HCT116 (cell line): ENCODE data around the gene SLC35B2. TPM values are rescaled to one million over a fixed set of nuclear protein-coding genes. Genes with fewer than 3 reads are reported as not detected.

Experiments used
- ATAC-seq: fragments of 200-7000 bp; cut with Tn5 transposase; 2 replicates; pipeline ENCODE4 v1.9.1; 2020; ENCODE audit warnings: mild to moderate bottlenecking, moderate library complexity
- BruUV-seq: library from RNA; stranded (reverse); fragments of 400-500 nt; replicated peaks from 2 replicates; lab custom pipeline; 2021; lab: Mats Ljungman, UMichigan
- CTCF ChIA-PET: fragments of 300-600 bp; sonication (Branson Sonifier 250); formaldehyde crosslinking; loops from one replicate; lab custom pipeline; 2021; ENCODE audit warnings: antibody characterized with exemption; lab: Charles Lee
- POLR2A ChIA-PET: fragments of 300-600, 350-600 bp; sonication (Branson Sonifier 250); formaldehyde crosslinking; loops from one replicate; lab custom pipeline; 2021; ENCODE audit warnings: antibody characterized with exemption; lab: Charles Lee
- RAD21 ChIA-PET, 2 experiments: fragments of 300-600 bp; sonication (Branson Sonifier 250); formaldehyde crosslinking; loops; one replicate each; lab custom pipeline; 2023; ENCODE audit warnings: low total read pairs in 2 of 2; ENCODE audit not compliant: uncharacterized antibody in 2 of 2, unreplicated experiment in 2 of 2, low non-redundant PET in 1 of 2; lab: Charles Lee
- DNase-seq: peaks from one replicate; pipeline ENCODE4 v3.0.0-alpha.2; 2010; ENCODE audit warnings: low read depth, low spot score
- H2AFZ ChIP-seq: fragments of 200-600 bp; shearing (Covaris generic), sonication (generic); 2 replicates; pipeline ENCODE4 v1.6.1; 2017; ENCODE audit warnings: low read depth, mixed run types, mixed read lengths, antibody characterized with exemption, low read length; ENCODE audit not compliant: poor library complexity, severe bottlenecking
- H3K27ac ChIP-seq: 2 replicates; pipeline ENCODE4 v1.5.1; 2012; ENCODE audit warnings: low read depth, low read length
- H3K27me3 ChIP-seq: fragments of 200-600 bp; sonication (generic); 2 replicates; pipeline ENCODE4 v1.6.1; 2016; ENCODE audit warnings: mixed run types, low read length, mixed read lengths; ENCODE audit not compliant: insufficient read depth
- H3K36me3 ChIP-seq, 2 experiments: fragments of 200-500 bp in 1 of 2; fragments of 200-600 bp in 1 of 2; sonication (Bioruptor generic) in 1 of 2; sonication (generic) in 1 of 2; 2 replicates each; pipeline versions ENCODE4 v1.5.1 to v1.6.1; 2014 to 2016; ENCODE audit warnings: low read length in 2 of 2, inconsistent platforms in 1 of 2, mixed read lengths in 1 of 2, mixed run types in 1 of 2; ENCODE audit not compliant: insufficient read depth in 2 of 2, control insufficient read depth in 1 of 2
- H3K4me1 ChIP-seq, 2 experiments: fragments of 200-600 bp in 1 of 2; sonication (generic) in 1 of 2; 2 replicates each; pipeline versions ENCODE4 v1.5.1 to v1.6.1; 2012 to 2017; ENCODE audit warnings: low read length in 2 of 2, inconsistent platforms in 1 of 2, mild to moderate bottlenecking in 1 of 2, mixed read lengths in 1 of 2, mixed run types in 1 of 2, moderate library complexity in 1 of 2; ENCODE audit not compliant: insufficient read depth in 2 of 2, control insufficient read depth in 1 of 2
- H3K4me2 ChIP-seq: fragments of 200-600 bp; sonication (generic); 2 replicates; pipeline ENCODE4 v1.6.1; 2017; ENCODE audit warnings: mixed run types, low read length, mixed read lengths
- H3K4me3 ChIP-seq, 2 experiments: fragments of 200-600 bp in 1 of 2; sonication (generic) in 1 of 2; replicated peaks in 1 of 2; 2 replicates each; pipeline ENCODE4 v1.5.1; 2011 to 2016; ENCODE audit warnings: low read length in 2 of 2, control low read depth in 1 of 2, low read depth in 1 of 2, mild to moderate bottlenecking in 1 of 2, mixed read lengths in 1 of 2, mixed run types in 1 of 2
- H3K79me2 ChIP-seq: fragments of 200-600 bp; sonication (generic); 2 replicates; pipeline ENCODE4 v1.6.1; 2017; ENCODE audit warnings: mild to moderate bottlenecking, mixed run types, low read length, moderate library complexity, mixed read lengths; ENCODE audit not compliant: insufficient read depth
- H3K9ac ChIP-seq: fragments of 200-600 bp; sonication (generic); 2 replicates; pipeline ENCODE4 v1.6.1; 2016; ENCODE audit warnings: low read length, mixed read lengths
- H3K9me2 ChIP-seq: fragments of 200-600 bp; sonication (generic), shearing (Covaris generic); 2 replicates; pipeline ENCODE4 v1.6.1; 2017; ENCODE audit warnings: mixed run types, mild to moderate bottlenecking, moderate library complexity; ENCODE audit not compliant: insufficient read depth
- H3K9me3 ChIP-seq, 2 experiments: fragments of 200-500 bp in 1 of 2; fragments of 200-600 bp in 1 of 2; sonication (Bioruptor generic) in 1 of 2; sonication (generic) in 1 of 2; 2 replicates each; pipeline ENCODE4 v1.6.1; 2014 to 2017; ENCODE audit warnings: low read length in 2 of 2, mixed read lengths in 2 of 2, inconsistent platforms in 1 of 2, low read depth in 1 of 2, mild to moderate bottlenecking in 1 of 2, mixed run types in 1 of 2, moderate library complexity in 1 of 2; ENCODE audit not compliant: control insufficient read depth in 1 of 2, insufficient read depth in 1 of 2
- H4K20me1 ChIP-seq: fragments of 200-600 bp; sonication (generic), shearing (Covaris generic); 2 replicates; pipeline ENCODE4 v1.6.1; 2017; ENCODE audit warnings: mixed run types, mild to moderate bottlenecking, moderate library complexity; ENCODE audit not compliant: insufficient read depth
- CBX3 ChIP-seq: IDR thresholded peaks from 2 replicates; pipeline ENCODE4 v1.6.1; 2012; ENCODE audit warnings: low read depth
- CEBPB ChIP-seq: IDR thresholded peaks from 2 replicates; pipeline ENCODE4 v1.6.1; 2012; ENCODE audit warnings: low read depth
- EZH2 ChIP-seq: fragments of 200-600 bp; sonication (generic); IDR thresholded peaks from 2 replicates; pipeline ENCODE4 v1.6.1; 2017; ENCODE audit warnings: antibody characterized with exemption, mixed run types
- FOSL1 ChIP-seq: IDR thresholded peaks from 2 replicates; pipeline ENCODE4 v1.6.1; 2012; ENCODE audit warnings: low read depth
- JUND ChIP-seq: IDR thresholded peaks from 2 replicates; pipeline ENCODE4 v1.6.1; 2012
- POLR2A ChIP-seq: IDR thresholded peaks from 2 replicates; pipeline ENCODE4 v1.7.0; 2011; ENCODE audit warnings: borderline replicate concordance; ENCODE audit not compliant: insufficient read depth, insufficient read length; ENCODE audit errors: extremely low read depth
- POLR2AphosphoS5 ChIP-seq: IDR thresholded peaks from 2 replicates; pipeline ENCODE4 v1.6.1; 2011; ENCODE audit warnings: mild to moderate bottlenecking, low read depth, low read length, moderate library complexity
- RAD21 ChIP-seq: IDR thresholded peaks from 2 replicates; pipeline ENCODE4 v1.6.1; 2012; ENCODE audit warnings: low read depth, mild to moderate bottlenecking
- SIN3A ChIP-seq: IDR thresholded peaks from 2 replicates; pipeline ENCODE4 v1.6.1; 2012; ENCODE audit warnings: low read depth
- SP1 ChIP-seq: IDR thresholded peaks from 2 replicates; pipeline ENCODE4 v1.6.1; 2012; ENCODE audit warnings: low read depth
- TCF7L2 ChIP-seq: IDR thresholded peaks from 2 replicates; pipeline ENCODE4 v1.7.0; 2011; ENCODE audit warnings: borderline replicate concordance, inconsistent platforms; ENCODE audit not compliant: insufficient read depth, insufficient read length; ENCODE audit errors: extremely low read depth
- YY1 ChIP-seq: IDR thresholded peaks from 2 replicates; pipeline ENCODE4 v1.6.1; 2011; ENCODE audit warnings: low read length, low read depth, moderate library complexity, mild to moderate bottlenecking; ENCODE audit not compliant: insufficient replicate concordance; ENCODE audit errors: extremely low read depth
- ZFX ChIP-seq: fragments of 450-650 bp; IDR thresholded peaks from 2 replicates; pipeline ENCODE4 v1.6.1; 2017
- ZNF274 ChIP-seq: fragments of 200-500 bp; sonication (Bioruptor generic); IDR thresholded peaks from 2 replicates; pipeline ENCODE4 v1.6.1; 2014; ENCODE audit warnings: mild to moderate bottlenecking, low read depth, low read length, inconsistent platforms
- intact Hi-C: fragments of 100-400 bp; cut with micrococcal nuclease; formaldehyde crosslinking; loops from 2 replicates; pipeline ENCODE4 v1.10.0; 2022
- total RNA-seq: library from RNA; stranded (reverse); gene quantifications from one replicate; pipeline ENCODE4 v1.2.1, GENCODE V29; 2021; ENCODE audit not compliant: unreplicated experiment
- TF ChIP-seq, protein P1 (sequence below): IDR thresholded peaks from 2 replicates; pipeline ENCODE4 v1.6.1; 2012
- TF ChIP-seq, protein P2 (sequence below): IDR thresholded peaks from 2 replicates; pipeline ENCODE4 v1.6.1; 2012
- TF ChIP-seq, protein P3 (sequence below), 3 experiments: fragments of 200-600 bp in 1 of 3; sonication (generic) in 1 of 3; IDR thresholded peaks in 2 of 3; conservative IDR thresholded peaks in 1 of 3; 2 replicates each; pipeline ENCODE4 v1.5.1; 2012 to 2017; ENCODE audit warnings: low read depth in 2 of 3, low read length in 2 of 3, antibody characterized with exemption in 1 of 3, borderline replicate concordance in 1 of 3, control low read depth in 1 of 3, mild to moderate bottlenecking in 1 of 3, mixed read lengths in 1 of 3, mixed run types in 1 of 3, moderate library complexity in 1 of 3; ENCODE audit not compliant: insufficient read depth in 1 of 3
- TF ChIP-seq, protein P4 (sequence below): IDR thresholded peaks from 2 replicates; pipeline ENCODE4 v1.6.1; 2011; ENCODE audit warnings: mild to moderate bottlenecking, low read length, moderate library complexity; ENCODE audit not compliant: insufficient replicate concordance; ENCODE audit errors: extremely low read depth

SLC35B2 gene
- total RNA-seq, 1 experiment from 2014 or later = 50.5 TPM

DNA sequence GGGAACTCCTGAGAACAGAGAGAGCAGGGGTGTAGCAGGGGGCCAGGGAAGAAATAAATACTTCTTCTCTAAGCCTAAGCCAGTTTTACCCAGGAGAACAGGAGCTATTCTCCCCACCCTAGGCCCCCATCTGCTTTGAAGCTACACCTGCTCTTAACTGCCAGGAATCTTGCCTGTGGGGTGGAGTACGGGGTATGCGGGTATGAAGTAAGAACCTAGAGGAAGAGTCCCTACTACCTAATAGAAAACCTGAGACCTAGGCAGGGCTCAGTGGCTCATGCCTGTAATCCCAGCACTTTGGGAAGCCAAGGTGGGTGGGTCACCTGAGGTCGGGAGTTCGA, 32.4 kb downstream of the SLC35B2 start (continued):
- TF ChIP-seq, protein P1, sequence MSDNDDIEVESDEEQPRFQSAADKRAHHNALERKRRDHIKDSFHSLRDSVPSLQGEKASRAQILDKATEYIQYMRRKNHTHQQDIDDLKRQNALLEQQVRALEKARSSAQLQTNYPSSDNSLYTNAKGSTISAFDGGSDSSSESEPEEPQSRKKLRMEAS = no peak
- TF ChIP-seq SIN3A (no peak), ZNF274 (no peak), SP1 (no peak), JUND (no peak), CBX3 (no peak)

DNA sequence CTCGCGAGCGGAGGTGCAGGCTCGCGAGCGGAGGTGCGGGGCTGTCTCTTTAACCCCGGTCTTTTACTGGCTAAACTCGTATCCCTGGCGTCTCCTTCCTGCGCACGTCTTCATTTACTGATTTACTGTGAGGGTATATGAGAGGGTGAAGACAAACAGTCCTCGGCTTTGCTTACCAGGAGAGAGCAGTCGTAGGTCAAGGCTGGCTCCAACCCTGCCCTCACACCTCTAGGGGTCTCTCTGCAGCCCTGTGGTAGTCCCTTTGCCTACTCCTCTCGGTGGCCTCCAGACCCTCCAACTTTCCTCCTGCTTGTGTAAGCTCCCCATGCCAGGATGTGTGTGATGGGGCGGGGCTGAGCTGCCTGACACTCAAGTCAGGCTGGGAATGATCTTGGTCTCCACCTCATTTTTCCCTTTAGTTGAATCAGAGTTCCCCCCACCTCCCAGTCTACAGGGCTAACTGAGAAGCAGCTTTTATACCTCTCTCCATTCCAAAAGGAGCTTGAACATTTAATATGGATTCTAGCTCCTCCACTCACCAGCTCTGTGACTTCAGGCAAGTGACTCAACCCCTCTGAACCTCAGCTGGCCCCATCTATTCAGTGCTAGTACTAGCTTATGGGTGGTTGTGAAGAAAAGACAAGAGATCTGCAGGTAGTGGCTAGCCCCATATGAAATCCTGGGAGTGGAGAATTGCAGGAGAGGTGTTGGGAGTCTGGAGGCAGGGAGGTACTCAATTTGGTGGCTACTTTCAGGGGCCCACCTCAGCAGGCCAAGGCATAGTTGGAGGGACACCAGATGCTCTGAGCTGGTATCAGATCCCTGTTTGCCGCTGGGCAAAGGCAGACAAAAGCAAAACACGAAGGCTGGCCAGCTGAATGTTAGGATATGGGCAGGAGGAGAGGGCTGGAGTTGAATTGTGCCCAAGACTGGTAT, 33.0 kb downstream of the SLC35B2 start:
- peaks cover 33 to 59% of the 10 kb centered on the region in 2 experiments for H3K4me1 ChIP-seq
- ATAC-seq (peak; percentile 16), DNase-seq (no peak)

More for the DNA sequence above, 33.0 kb downstream of the SLC35B2 start:
- H3K36me3 ChIP-seq = peaks cover 1 to 15% of the 10 kb centered on the region in 2 experiments; a peak in 2 of 4 replicates
- H3K4me2 ChIP-seq = peak overlapping the region; percentile 93
- no peaks in the 10 kb centered on the region for H3K27me3 ChIP-seq
- intact Hi-C loops = no loop called here
- peaks cover 4% of the 10 kb centered on the region; the same call in 1 of the 2 replicates for H4K20me1 ChIP-seq
- H3K9ac ChIP-seq = peak overlapping the region; percentile 81
- TSS peak; percentile 52 for BruUV-seq
- CTCF ChIA-PET = interaction anchor here (0.7 to 3.7 kb wide), 8 partner anchors 10 to 79 kb away, joined by 3 to 22 read pairs (median 4); no protein-coding TSS in a partner anchor
- no peaks in the 10 kb centered on the region for H3K9me2 ChIP-seq
- peak overlapping the region; percentile 65 to 74 for H3K4me3 ChIP-seq
- TF ChIP-seq, protein P2, sequence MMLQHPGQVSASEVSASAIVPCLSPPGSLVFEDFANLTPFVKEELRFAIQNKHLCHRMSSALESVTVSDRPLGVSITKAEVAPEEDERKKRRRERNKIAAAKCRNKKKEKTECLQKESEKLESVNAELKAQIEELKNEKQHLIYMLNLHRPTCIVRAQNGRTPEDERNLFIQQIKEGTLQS = no peak
- TF ChIP-seq EZH2 = no peak
- no peak for TF ChIP-seq POLR2AphosphoS5
- TF ChIP-seq, protein P3, sequence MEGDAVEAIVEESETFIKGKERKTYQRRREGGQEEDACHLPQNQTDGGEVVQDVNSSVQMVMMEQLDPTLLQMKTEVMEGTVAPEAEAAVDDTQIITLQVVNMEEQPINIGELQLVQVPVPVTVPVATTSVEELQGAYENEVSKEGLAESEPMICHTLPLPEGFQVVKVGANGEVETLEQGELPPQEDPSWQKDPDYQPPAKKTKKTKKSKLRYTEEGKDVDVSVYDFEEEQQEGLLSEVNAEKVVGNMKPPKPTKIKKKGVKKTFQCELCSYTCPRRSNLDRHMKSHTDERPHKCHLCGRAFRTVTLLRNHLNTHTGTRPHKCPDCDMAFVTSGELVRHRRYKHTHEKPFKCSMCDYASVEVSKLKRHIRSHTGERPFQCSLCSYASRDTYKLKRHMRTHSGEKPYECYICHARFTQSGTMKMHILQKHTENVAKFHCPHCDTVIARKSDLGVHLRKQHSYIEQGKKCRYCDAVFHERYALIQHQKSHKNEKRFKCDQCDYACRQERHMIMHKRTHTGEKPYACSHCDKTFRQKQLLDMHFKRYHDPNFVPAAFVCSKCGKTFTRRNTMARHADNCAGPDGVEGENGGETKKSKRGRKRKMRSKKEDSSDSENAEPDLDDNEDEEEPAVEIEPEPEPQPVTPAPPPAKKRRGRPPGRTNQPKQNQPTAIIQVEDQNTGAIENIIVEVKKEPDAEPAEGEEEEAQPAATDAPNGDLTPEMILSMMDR (IDR thresholded peaks at IDR 0.05 in 2 of 3, conservative IDR thresholded peaks at IDR 0.05 in 1 of 3; ENCODE audit: borderline replicate concordance in 1 of 3, insufficient read depth in 1 of 3, low read depth in 2 of 3, low read length in 2 of 3) = no peak
- no peak for TF ChIP-seq CEBPB
- TF ChIP-seq RAD21 = no peak
- no peak for TF ChIP-seq TCF7L2
- TF ChIP-seq, protein P4, sequence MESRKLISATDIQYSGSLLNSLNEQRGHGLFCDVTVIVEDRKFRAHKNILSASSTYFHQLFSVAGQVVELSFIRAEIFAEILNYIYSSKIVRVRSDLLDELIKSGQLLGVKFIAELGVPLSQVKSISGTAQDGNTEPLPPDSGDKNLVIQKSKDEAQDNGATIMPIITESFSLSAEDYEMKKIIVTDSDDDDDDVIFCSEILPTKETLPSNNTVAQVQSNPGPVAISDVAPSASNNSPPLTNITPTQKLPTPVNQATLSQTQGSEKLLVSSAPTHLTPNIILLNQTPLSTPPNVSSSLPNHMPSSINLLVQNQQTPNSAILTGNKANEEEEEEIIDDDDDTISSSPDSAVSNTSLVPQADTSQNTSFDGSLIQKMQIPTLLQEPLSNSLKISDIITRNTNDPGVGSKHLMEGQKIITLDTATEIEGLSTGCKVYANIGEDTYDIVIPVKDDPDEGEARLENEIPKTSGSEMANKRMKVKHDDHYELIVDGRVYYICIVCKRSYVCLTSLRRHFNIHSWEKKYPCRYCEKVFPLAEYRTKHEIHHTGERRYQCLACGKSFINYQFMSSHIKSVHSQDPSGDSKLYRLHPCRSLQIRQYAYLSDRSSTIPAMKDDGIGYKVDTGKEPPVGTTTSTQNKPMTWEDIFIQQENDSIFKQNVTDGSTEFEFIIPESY = no peak
- TF ChIP-seq CBX3 = no peak
- no peak for TF ChIP-seq YY1
- TF ChIP-seq POLR2A = no peak
- TF ChIP-seq ZFX = no peak
- no peak for TF ChIP-seq FOSL1
- H3K79me2 ChIP-seq = peaks cover 55% of the 10 kb centered on the region
- peak overlapping the region; percentile 81 for H3K27ac ChIP-seq
- RAD21 ChIA-PET = no interaction called here
- no peaks in the 10 kb centered on the region for H3K9me3 ChIP-seq
- POLR2A ChIA-PET = interaction anchor here (1.0 to 3.0 kb wide), 6 partner anchors 10 to 92 kb away, joined by 3 to 27 read pairs (median 6); partner anchors contain the start of gene HSP90AB1
- no peak overlapping the region for H2AFZ ChIP-seq
